Measurements from ENCODE around the gene TLE4.

DNA sequence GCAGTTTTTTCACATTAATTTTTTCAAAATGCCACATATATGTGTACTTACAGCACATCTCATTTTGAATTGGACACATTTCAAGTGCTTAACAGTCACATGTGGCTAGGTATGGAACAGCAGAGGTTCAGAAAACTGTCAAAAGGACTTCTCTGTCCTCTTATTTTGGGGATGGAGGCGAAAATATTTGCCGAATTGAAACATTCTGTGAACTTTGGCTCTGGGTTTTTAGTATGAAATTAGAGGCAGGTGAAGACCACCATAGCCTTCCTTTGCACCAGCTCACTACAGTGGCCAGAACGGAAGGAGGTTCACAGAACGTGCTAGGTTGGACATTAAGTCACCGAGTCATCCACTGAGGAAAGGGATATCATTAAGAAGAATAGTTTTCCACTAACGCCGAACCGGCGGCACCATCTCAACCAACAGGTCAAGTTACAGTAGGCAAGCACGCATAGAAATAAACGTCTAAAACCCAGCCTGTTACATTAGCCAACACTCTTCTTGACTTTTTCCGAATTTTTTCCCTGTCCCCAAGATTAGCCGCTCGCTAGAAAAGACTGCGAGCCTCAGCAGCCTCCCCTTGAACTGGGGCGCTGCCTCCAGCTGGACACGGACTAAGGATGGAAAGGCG is 1.8 kb upstream of the TLE4 start:
- TF ChIP-seq, protein P1, sequence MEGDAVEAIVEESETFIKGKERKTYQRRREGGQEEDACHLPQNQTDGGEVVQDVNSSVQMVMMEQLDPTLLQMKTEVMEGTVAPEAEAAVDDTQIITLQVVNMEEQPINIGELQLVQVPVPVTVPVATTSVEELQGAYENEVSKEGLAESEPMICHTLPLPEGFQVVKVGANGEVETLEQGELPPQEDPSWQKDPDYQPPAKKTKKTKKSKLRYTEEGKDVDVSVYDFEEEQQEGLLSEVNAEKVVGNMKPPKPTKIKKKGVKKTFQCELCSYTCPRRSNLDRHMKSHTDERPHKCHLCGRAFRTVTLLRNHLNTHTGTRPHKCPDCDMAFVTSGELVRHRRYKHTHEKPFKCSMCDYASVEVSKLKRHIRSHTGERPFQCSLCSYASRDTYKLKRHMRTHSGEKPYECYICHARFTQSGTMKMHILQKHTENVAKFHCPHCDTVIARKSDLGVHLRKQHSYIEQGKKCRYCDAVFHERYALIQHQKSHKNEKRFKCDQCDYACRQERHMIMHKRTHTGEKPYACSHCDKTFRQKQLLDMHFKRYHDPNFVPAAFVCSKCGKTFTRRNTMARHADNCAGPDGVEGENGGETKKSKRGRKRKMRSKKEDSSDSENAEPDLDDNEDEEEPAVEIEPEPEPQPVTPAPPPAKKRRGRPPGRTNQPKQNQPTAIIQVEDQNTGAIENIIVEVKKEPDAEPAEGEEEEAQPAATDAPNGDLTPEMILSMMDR (IDR thresholded peaks at IDR 0.05; ENCODE audit: low read depth, low read length, poor library complexity, severe bottlenecking) = no peak
- TF ChIP-seq EZH2phosphoT487 (IDR thresholded peaks at IDR 0.05; ENCODE audit: borderline replicate concordance, low read length) = no peak

Measured in DOHH2 (cell line).